Aorta (tissue), 5 donors: ENCODE data around the gene CCDC85C. TPM values are rescaled to one million over a fixed set of nuclear protein-coding genes. Genes with fewer than 3 reads are reported as not detected.

Experiments used
- ATAC-seq: fragments of 200-7000 bp; cut with Tn5 transposase; one replicate; pipeline ENCODE4 v1.9.1; 2022; ENCODE audit warnings: moderate library complexity; ENCODE audit not compliant: low FRiP score
- DNase-seq, 2 donors: peaks; one replicate each; pipeline ENCODE4 v3.0.0-alpha.2; 2020
- H3K27ac ChIP-seq, 2 donors: one replicate each; pipeline ENCODE4 v1.5.1; 2013; ENCODE audit warnings: low read length in 2 of 2, mild to moderate bottlenecking in 2 of 2, moderate library complexity in 2 of 2, control low read depth in 1 of 2, inconsistent platforms in 1 of 2, low read depth in 1 of 2
- H3K27me3 ChIP-seq, 2 donors: one replicate each; pipeline ENCODE4 v1.6.1; 2013; ENCODE audit warnings: control low read depth in 1 of 2, low read length in 1 of 2, mild to moderate bottlenecking in 1 of 2, moderate library complexity in 1 of 2; ENCODE audit not compliant: insufficient read depth in 2 of 2, control insufficient read depth in 1 of 2
- H3K36me3 ChIP-seq, 2 donors: one replicate each; pipeline ENCODE4 v1.6.1; 2013; ENCODE audit warnings: control low read depth in 1 of 2, low read length in 1 of 2, mild to moderate bottlenecking in 1 of 2; ENCODE audit not compliant: insufficient read depth in 2 of 2, control insufficient read depth in 1 of 2
- H3K4me1 ChIP-seq, 2 donors: one replicate each; pipeline ENCODE4 v1.6.1; 2013; ENCODE audit warnings: low read length in 2 of 2, control low read depth in 1 of 2, mild to moderate bottlenecking in 1 of 2, moderate library complexity in 1 of 2; ENCODE audit not compliant: insufficient read depth in 2 of 2, control insufficient read depth in 1 of 2
- H3K4me3 ChIP-seq, 2 donors: one replicate each; pipeline ENCODE4 v1.5.1; 2013; ENCODE audit warnings: low read length in 2 of 2, control low read depth in 1 of 2, mild to moderate bottlenecking in 1 of 2
- H3K9me3 ChIP-seq: one replicate; pipeline ENCODE4 v1.6.1; 2013; ENCODE audit warnings: mild to moderate bottlenecking, low read length; ENCODE audit not compliant: control insufficient read depth
- WGBS, 2 donors: extraction: QIAGEN DNeasy Blood & Tissue Kit; methylation state at CpG; one replicate each; pipeline ENCODE4 v1.1.7; 2013; 5-methylcytosine and 5-hydroxymethylcytosine counted together
- intact Hi-C, 2 donors: fragments of 100-400 bp; cut with DNase I; formaldehyde crosslinking; loops; one replicate each; pipeline versions ENCODE4 v1.14.2 to v1.15.0; 2022
- polyA plus RNA-seq, 2 donors: library from polyadenylated mRNA; stranded (reverse); fragments of 200-250 nt; gene quantifications; one replicate each; pipeline ENCODE4 v1.2.3, GENCODE V29; 2013
- total RNA-seq, 2 donors: library from RNA; stranded (reverse); fragmentation: NEBNext Ultra II Directional; extraction: Animal tissue kit (Norgen Biotek cat#: 25700); gene quantifications; one replicate each; pipeline ENCODE4 v1.2.1, GENCODE V29; 2021
- donor health status: healthy with polysubstance abuse.
- donor health status: Bipolar disorder and iron deficiency.
- donor health status: DM: no; HTN: no; CAD: no.
- donor health status: DM: no; HTN: no; CAD: no.
- donor health status: DM: yes; HTN: yes; CAD: no.

CCDC85C gene
- total and polyA plus RNA-seq, 4 donors: 1.2 to 8.1 (median 7.0) TPM

GRCh38 chr14:99596772-99597171 is 7.2 kb downstream of the CCDC85C start:
- Histone ChIP-seq H3K27me3 (no peaks in the 10 kb centered on the region), H3K36me3 (no peaks in the 10 kb centered on the region), H3K4me3 (no peak overlapping the region), H3K9me3 (no peaks in the 10 kb centered on the region), H3K27ac (no peak overlapping the region), H3K4me1 (no peaks in the 10 kb centered on the region)
- intact Hi-C loops: no loop called here
- DNase-seq: no peak
- no peak for ATAC-seq
- 95 to 96% methylated on average over 7 of the region's 7 CpGs for WGBS, 2 donors

GRCh38 chr14:99596071-99596627 is 7.9 kb downstream of the CCDC85C start:
- Histone ChIP-seq H3K9me3 (no peaks in the 10 kb centered on the region), H3K4me1 (no peaks in the 10 kb centered on the region), H3K36me3 (no peaks in the 10 kb centered on the region), H3K27ac (no peak overlapping the region), H3K4me3 (no peak overlapping the region), H3K27me3 (no peaks in the 10 kb centered on the region)
- intact Hi-C loops: no loop called here
- DNase-seq: no peak
- no peak for ATAC-seq
- 74 to 78% methylated on average over 10 of the region's 10 CpGs for WGBS, 2 donors

- DNase-seq: no peak
- Histone ChIP-seq H3K27ac (no peak overlapping the region), H3K36me3 (no peaks in the 10 kb centered on the region), H3K4me3 (no peak overlapping the region), H3K27me3 (no peaks in the 10 kb centered on the region), H3K4me1 (no peaks in the 10 kb centered on the region), H3K9me3 (no peaks in the 10 kb centered on the region)
- 86 to 89% methylated on average over 7 of the region's 7 CpGs for WGBS, 2 donors
- ATAC-seq: no peak
- intact Hi-C loops: no loop called here
Observed at GRCh38 chr14:99595524-99595923, 8.5 kb downstream of the CCDC85C start.

DNA sequence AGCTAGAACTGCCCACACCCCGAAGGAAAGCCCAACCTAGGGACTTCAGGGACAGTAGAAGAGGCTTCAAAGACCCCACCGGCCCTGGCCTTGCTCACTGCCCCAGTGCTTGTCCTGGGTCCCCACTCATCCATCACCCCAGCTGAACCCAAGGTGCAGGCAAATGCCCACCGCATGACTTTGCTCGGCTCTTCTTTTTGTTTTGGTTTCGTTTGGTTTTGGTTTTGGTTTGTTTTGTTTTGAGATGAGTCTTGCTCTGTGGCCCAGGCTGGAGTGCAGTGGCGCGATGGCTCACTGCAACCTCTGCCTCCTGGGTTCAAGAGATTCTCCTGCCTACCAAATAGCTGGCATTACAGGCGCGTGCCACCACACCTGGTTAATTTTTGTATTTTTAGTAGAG is 9.0 kb downstream of the CCDC85C start:
- H3K27ac ChIP-seq: no peak overlapping the region
- H3K4me1 ChIP-seq: no peaks in the 10 kb centered on the region
- WGBS, 2 donors: 84 to 85% methylated on average over 9 of the region's 9 CpGs
- ATAC-seq: no peak
- no peak overlapping the region for H3K4me3 ChIP-seq
- intact Hi-C loops: no loop called here
- H3K9me3 ChIP-seq: no peaks in the 10 kb centered on the region
- DNase-seq: no peak
- H3K27me3 ChIP-seq: no peaks in the 10 kb centered on the region
- H3K36me3 ChIP-seq: no peaks in the 10 kb centered on the region

DNA sequence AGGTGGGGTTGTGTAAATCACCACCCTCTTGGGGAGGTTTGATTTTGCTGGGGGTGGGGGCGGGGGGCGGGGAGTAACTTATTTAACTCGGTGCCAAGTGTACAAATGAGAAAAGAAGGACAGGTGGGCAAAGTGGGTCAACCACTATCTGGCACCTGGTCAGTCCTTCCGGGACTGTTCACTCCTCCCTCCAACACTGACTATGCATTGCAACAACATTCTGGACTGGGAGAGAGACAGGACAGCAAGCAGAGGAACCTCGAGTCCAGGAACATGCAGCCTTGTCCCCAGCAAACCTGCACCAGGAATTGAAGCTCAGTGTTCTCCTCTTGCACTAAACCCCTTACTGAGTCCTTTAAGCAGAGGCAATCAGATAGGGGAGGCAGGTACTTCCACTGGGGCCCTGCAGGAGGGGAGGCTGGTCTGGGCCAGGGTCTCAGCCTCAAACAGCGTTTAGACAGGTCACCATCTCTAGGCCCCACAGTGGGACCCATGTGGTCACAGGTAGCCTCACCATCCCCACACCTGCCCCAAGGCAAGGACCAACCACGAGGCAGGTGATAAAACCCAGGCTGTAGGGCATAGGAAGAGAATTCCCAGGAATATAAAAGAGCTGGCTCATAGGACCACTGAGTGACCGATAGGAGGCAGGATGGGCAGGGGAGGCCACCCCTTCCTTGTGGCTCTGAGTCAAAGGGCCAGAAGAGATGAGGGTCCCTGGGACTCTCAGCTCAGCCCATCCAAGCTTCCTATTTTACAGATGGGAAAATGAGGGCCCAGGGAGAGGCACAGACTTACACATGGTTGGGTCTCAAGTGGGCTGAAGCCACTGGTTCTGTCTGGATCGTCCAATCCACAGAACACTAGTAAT is 9.8 kb downstream of the CCDC85C start:
- DNase-seq (no peak), ATAC-seq (no peak)
- WGBS, 2 donors: 82 to 87% methylated on average over 9 of the region's 9 CpGs
- no peak overlapping the region for H3K27ac ChIP-seq
- intact Hi-C loops: no loop called here
- no peaks in the 10 kb centered on the region for H3K27me3 ChIP-seq
- no peak overlapping the region for H3K4me3 ChIP-seq
- H3K4me1 ChIP-seq: no peaks in the 10 kb centered on the region
- no peaks in the 10 kb centered on the region for H3K9me3 ChIP-seq
- H3K36me3 ChIP-seq: no peaks in the 10 kb centered on the region

GRCh38 chr14:99592933-99593753 is 10.9 kb downstream of the CCDC85C start:
- Histone ChIP-seq H3K4me1 (no peaks in the 10 kb centered on the region), H3K27me3 (no peaks in the 10 kb centered on the region), H3K9me3 (no peaks in the 10 kb centered on the region), H3K4me3 (no peak overlapping the region), H3K36me3 (no peaks in the 10 kb centered on the region), H3K27ac (no peak overlapping the region)
- intact Hi-C loops: no loop called here
- ATAC-seq (no peak), DNase-seq (no peak)
- WGBS, 2 donors: 93 to 95% methylated on average over 33 to 36 of the region's 36 CpGs

GRCh38 chr14:99592394-99592793 is 11.6 kb downstream of the CCDC85C start:
- Histone ChIP-seq H3K4me3 (no peak overlapping the region), H3K36me3 (no peaks in the 10 kb centered on the region), H3K4me1 (no peaks in the 10 kb centered on the region), H3K9me3 (no peaks in the 10 kb centered on the region), H3K27me3 (no peaks in the 10 kb centered on the region), H3K27ac (no peak overlapping the region)
- intact Hi-C loops: no loop called here
- ATAC-seq: no peak
- WGBS, 2 donors: 79 to 83% methylated on average over 2 of the region's 2 CpGs
- no peak for DNase-seq

- intact Hi-C loops: no loop called here
- Histone ChIP-seq H3K4me1 (no peaks in the 10 kb centered on the region), H3K27me3 (no peaks in the 10 kb centered on the region), H3K36me3 (no peaks in the 10 kb centered on the region), H3K27ac (no peak overlapping the region), H3K4me3 (no peak overlapping the region), H3K9me3 (no peaks in the 10 kb centered on the region)
- 77 to 81% methylated on average over 28 of the region's 28 CpGs for WGBS, 2 donors
- ATAC-seq: no peak
- DNase-seq: no peak
Observed at GRCh38 chr14:99590746-99591555, 13.1 kb downstream of the CCDC85C start.
